Trophoblast cell (in vitro differentiated cells and primary cell): Measurements from ENCODE around the gene ABTB2.

Source experiments
- DNase-seq, 2 donors: peaks; one replicate each; pipeline ENCODE4 v3.0.0-alpha.2; 2016
- H2AFZ ChIP-seq: 2 replicates; pipeline ENCODE4 v1.6.1; 2013; ENCODE audit warnings: low read length, moderate library complexity, mild to moderate bottlenecking; ENCODE audit not compliant: insufficient read depth, poor library complexity
- H2AK5ac ChIP-seq: 2 replicates; pipeline ENCODE4 v1.6.1; 2013; ENCODE audit warnings: mild to moderate bottlenecking, low read length
- H2BK120ac ChIP-seq: 2 replicates; pipeline ENCODE4 v1.6.1; 2013; ENCODE audit warnings: low read length, mild to moderate bottlenecking, moderate library complexity; ENCODE audit not compliant: insufficient read depth, poor library complexity
- H2BK12ac ChIP-seq: 2 replicates; pipeline ENCODE4 v1.6.1; 2013; ENCODE audit warnings: mild to moderate bottlenecking, low read length, moderate library complexity
- H2BK5ac ChIP-seq: 2 replicates; pipeline ENCODE4 v1.6.1; 2013; ENCODE audit warnings: low read length, low read depth, moderate library complexity, mild to moderate bottlenecking; ENCODE audit not compliant: poor library complexity
- H3K14ac ChIP-seq: 2 replicates; pipeline ENCODE4 v1.6.1; 2013; ENCODE audit warnings: mild to moderate bottlenecking, low read length
- H3K18ac ChIP-seq: 2 replicates; pipeline ENCODE4 v1.6.1; 2013; ENCODE audit warnings: mild to moderate bottlenecking, low read length
- H3K23ac ChIP-seq: 2 replicates; pipeline ENCODE4 v1.6.1; 2013; ENCODE audit warnings: low read length
- H3K27ac ChIP-seq: 2 replicates; pipeline ENCODE4 v1.5.1; 2013; ENCODE audit warnings: low read depth, mild to moderate bottlenecking, inconsistent platforms, low read length, moderate library complexity
- H3K27me3 ChIP-seq: 2 replicates; pipeline ENCODE4 v1.6.1; 2013; ENCODE audit warnings: inconsistent platforms, mild to moderate bottlenecking, low read length, moderate library complexity; ENCODE audit not compliant: insufficient read depth
- H3K36me3 ChIP-seq, 2 experiments: 1 replicate in 1 of 2; 2 replicates in 1 of 2; pipeline ENCODE4 v1.6.1; 2013; ENCODE audit warnings: low read length in 2 of 2, mild to moderate bottlenecking in 2 of 2, moderate library complexity in 1 of 2; ENCODE audit not compliant: insufficient read depth in 2 of 2, control insufficient read depth in 1 of 2
- H3K4ac ChIP-seq: 2 replicates; pipeline ENCODE4 v1.6.1; 2013; ENCODE audit warnings: low read depth, mild to moderate bottlenecking, low read length, moderate library complexity
- H3K4me1 ChIP-seq, 2 experiments: 1 replicate in 1 of 2; 2 replicates in 1 of 2; pipeline ENCODE4 v1.6.1; 2013; ENCODE audit warnings: low read length in 2 of 2, mild to moderate bottlenecking in 2 of 2, moderate library complexity in 1 of 2; ENCODE audit not compliant: insufficient read depth in 2 of 2, control insufficient read depth in 1 of 2
- H3K4me2 ChIP-seq: 2 replicates; pipeline ENCODE4 v1.6.1; 2013; ENCODE audit warnings: inconsistent platforms, mild to moderate bottlenecking, low read length, moderate library complexity
- H3K4me3 ChIP-seq: 2 replicates; pipeline ENCODE4 v1.5.1; 2013; ENCODE audit warnings: mild to moderate bottlenecking, low read depth, low read length, inconsistent platforms
- H3K79me1 ChIP-seq: one replicate; pipeline ENCODE4 v1.6.1; 2013; ENCODE audit warnings: low read length
- H3K79me2 ChIP-seq: 2 replicates; pipeline ENCODE4 v1.6.1; 2013; ENCODE audit warnings: low read length, mild to moderate bottlenecking; ENCODE audit not compliant: control insufficient read depth, insufficient read depth, poor library complexity
- H3K9ac ChIP-seq: 2 replicates; pipeline ENCODE4 v1.6.1; 2013; ENCODE audit warnings: mild to moderate bottlenecking, low read length
- H3K9me3 ChIP-seq: 2 replicates; pipeline ENCODE4 v1.6.1; 2013; ENCODE audit warnings: low read depth, mild to moderate bottlenecking, control low read depth, inconsistent platforms, low read length; ENCODE audit not compliant: insufficient read depth
- H4K12ac ChIP-seq: 2 replicates; pipeline ENCODE4 v1.6.1; 2013; ENCODE audit warnings: low read depth, mild to moderate bottlenecking, low read length, moderate library complexity
- H4K8ac ChIP-seq: 2 replicates; pipeline ENCODE4 v1.6.1; 2013; ENCODE audit warnings: low read depth, mild to moderate bottlenecking, low read length, moderate library complexity
- H4K91ac ChIP-seq: one replicate; pipeline ENCODE4 v1.6.1; 2013; ENCODE audit warnings: low read depth, mild to moderate bottlenecking, low read length, moderate library complexity
- WGBS: extraction: QIAGEN DNeasy Blood & Tissue Kit; methylation state at CpG from one replicate; pipeline ENCODE4 v1.1.7; 2013; ENCODE audit warnings: missing lambda C conversion rate; ENCODE audit not compliant: insufficient read length, insufficient coverage; ENCODE audit errors: extremely low coverage; 5-methylcytosine and 5-hydroxymethylcytosine counted together

Gene ABTB2

DNA sequence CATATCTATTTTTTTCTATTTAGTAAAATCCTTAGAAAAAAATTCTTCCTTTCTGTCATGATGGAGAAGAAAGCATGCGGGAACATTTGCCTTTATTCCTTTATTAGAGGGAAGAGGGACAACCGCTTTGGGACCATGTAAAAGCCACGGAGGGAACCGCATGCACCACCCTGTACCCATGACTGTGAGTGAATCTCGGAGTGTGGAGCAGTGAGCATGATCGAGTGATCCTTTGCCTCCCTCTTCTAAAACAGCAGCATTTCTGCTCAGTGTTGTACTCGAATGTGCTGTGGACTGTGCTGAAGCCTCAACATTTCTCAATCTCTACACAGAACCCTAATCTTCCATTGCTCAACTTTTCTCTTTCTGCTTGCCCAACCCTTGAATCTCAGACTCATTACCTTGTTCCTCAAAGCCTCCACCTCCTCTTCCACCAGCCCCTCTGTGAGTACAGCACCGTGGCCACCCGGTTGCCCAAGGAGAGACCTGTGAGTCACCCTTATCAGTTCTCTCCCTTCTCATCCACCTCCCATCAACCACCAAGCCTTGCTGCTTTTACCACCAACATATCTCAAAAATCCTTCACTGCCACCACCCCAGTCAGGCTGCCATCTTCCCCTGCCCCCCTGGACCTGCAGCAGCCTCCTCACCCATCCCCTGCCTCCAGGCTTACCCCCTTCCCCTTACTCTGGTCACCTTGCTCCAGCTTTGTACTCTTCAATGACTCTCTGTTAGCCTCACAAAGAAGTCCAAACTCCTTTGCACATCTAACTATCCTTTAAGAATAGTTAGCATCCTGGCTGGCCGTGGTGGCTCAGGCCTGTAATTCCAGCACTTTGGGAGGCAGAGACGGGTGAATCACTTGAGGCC, 149.3 kb downstream of the ABTB2 start:
- Histone ChIP-seq H3K4me3 (no peak overlapping the region), H2BK120ac (no peak overlapping the region), H3K4ac (no peak overlapping the region), H3K9ac (no peak overlapping the region), H3K4me1 (peaks cover 0 to under 1% of the 10 kb centered on the region in 2 experiments), H2BK5ac (no peak overlapping the region), H3K4me2 (no peak overlapping the region), H3K27ac (no peak overlapping the region), H2BK12ac (no peak overlapping the region), H3K79me2 (no peaks in the 10 kb centered on the region), H3K14ac (no peak overlapping the region), H2AK5ac (no peak overlapping the region), H4K91ac (no peak overlapping the region), H3K18ac (no peak overlapping the region), H2AFZ (no peak overlapping the region), H3K27me3 (no peaks in the 10 kb centered on the region), H3K79me1 (no peaks in the 10 kb centered on the region), H3K23ac (no peak overlapping the region), H4K12ac (no peak overlapping the region), H3K9me3 (no peaks in the 10 kb centered on the region), H4K8ac (no peak overlapping the region), H3K36me3 (peaks cover 0 to 2% of the 10 kb centered on the region in 2 experiments)
- no CpG with 5 or more reads among the region's 11 CpGs for WGBS
- DNase-seq = peak; percentile 41 to 53

DNA sequence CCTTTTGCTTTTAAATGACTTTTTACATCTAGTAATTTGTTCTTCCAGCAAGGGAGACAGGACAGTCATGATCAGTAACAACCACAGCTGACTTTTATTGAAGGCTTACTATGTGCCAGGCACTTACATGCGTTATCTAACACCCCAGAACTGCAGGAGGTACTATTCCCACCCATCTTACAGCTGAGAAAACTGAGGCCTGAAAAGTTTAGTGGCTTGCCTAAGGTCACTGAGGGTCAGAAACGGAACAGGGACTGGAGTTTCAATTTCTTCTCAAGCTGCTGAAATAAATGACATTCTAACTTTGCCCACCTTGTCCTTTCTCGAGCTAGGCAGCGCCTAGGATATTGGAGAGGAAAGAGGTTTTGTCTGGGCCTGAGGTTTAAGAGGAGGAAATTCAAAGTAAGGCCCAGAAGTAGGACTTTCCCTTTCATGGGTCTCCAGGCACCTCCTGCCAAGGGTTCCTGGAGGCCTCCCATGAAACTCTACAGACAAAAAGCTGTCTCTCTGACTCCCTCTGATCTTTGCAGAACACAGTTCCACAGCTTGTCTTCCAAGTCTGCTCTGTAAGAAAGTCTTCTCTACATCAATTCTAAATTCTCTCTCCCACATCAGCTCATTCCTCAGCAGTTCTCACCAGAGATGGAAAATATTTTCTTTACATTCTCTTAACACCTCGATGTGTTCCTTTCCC, 150.2 kb downstream of the ABTB2 start:
- H2BK5ac ChIP-seq = no peak overlapping the region
- H2AFZ ChIP-seq = no peak overlapping the region
- H4K8ac ChIP-seq = no peak overlapping the region
- no peaks in the 10 kb centered on the region for H3K79me1 ChIP-seq
- no peak overlapping the region for H3K9ac ChIP-seq
- no peak overlapping the region for H3K18ac ChIP-seq
- H3K14ac ChIP-seq = no peak overlapping the region
- no peaks in the 10 kb centered on the region for H3K27me3 ChIP-seq
- H3K4ac ChIP-seq = no peak overlapping the region
- no peak overlapping the region for H2AK5ac ChIP-seq
- H2BK12ac ChIP-seq = no peak overlapping the region
- H3K23ac ChIP-seq = no peak overlapping the region
- no peak overlapping the region for H3K27ac ChIP-seq
- H4K12ac ChIP-seq = no peak overlapping the region
- H3K36me3 ChIP-seq = peaks cover 0 to 2% of the 10 kb centered on the region in 2 experiments
- H3K9me3 ChIP-seq = no peaks in the 10 kb centered on the region
- no peaks in the 10 kb centered on the region for H3K79me2 ChIP-seq
- WGBS = no CpG with 5 or more reads among the region's 5 CpGs
- no peak overlapping the region for H3K4me2 ChIP-seq
- H3K4me3 ChIP-seq = no peak overlapping the region
- no peak overlapping the region for H4K91ac ChIP-seq
- H3K4me1 ChIP-seq = peaks cover 2 to 4% of the 10 kb centered on the region in 2 experiments
- DNase-seq = no peak
- H2BK120ac ChIP-seq = no peak overlapping the region

DNA sequence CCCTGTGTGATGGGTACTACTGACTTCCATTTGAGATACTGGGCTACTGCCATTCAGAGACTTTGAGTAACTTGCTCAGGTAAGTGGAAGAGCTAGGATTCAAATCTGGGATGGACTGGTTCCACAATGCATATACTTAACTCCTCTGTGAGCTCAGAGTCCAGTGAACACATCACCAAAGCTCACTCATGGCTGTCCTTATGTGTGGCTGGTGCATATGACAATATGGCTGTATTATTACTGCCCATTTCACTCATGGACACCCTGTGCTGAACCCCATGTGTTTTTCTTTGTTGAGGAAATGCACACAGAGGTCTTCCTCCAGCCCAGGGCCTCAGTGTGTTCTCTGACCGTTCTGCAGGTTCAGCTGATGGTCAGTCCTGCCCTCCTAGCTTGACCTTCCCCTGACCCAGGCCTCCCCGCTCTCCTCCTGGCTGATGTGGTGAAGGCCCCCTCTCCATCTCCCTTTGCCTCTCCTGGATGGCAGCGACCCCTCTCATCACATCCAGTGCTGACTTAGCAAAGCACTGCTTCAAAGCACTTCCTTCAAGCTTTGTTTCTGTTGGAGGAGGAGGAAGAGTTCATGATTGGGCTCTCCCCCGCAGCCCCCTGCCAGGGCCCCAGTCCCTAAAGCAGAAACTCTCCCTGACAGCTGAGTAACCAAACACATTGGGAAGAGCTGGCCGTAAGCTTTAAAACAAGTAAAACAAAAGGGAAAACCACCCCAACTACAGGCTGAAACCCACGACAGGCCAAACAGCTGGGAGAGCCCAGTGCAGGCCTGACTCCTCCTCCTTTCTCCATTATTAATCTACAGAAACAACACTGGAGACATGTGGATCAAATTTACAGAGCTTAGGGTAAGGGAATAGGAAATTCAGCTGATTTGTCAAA, 151.2 kb downstream of the ABTB2 start:
- H4K12ac ChIP-seq = peak overlapping the region; percentile 56
- H3K79me2 ChIP-seq = no peaks in the 10 kb centered on the region
- no peak overlapping the region for H3K23ac ChIP-seq
- no peak overlapping the region for H3K18ac ChIP-seq
- H2BK12ac ChIP-seq = no peak overlapping the region
- no peak for DNase-seq
- peaks cover 2 to 4% of the 10 kb centered on the region in 2 experiments for H3K4me1 ChIP-seq
- H3K9ac ChIP-seq = no peak overlapping the region
- H3K14ac ChIP-seq = no peak overlapping the region
- no peak overlapping the region for H2AFZ ChIP-seq
- H2BK120ac ChIP-seq = no peak overlapping the region
- no peak overlapping the region for H3K4me3 ChIP-seq
- H3K27ac ChIP-seq = no peak overlapping the region
- H3K36me3 ChIP-seq = peaks cover 2% of the 10 kb centered on the region in 2 experiments
- H3K4me2 ChIP-seq = no peak overlapping the region
- no peaks in the 10 kb centered on the region for H3K9me3 ChIP-seq
- no CpG with 5 or more reads among the region's 6 CpGs for WGBS
- no peak overlapping the region for H3K4ac ChIP-seq
- H2BK5ac ChIP-seq = no peak overlapping the region
- H3K27me3 ChIP-seq = no peaks in the 10 kb centered on the region
- H4K91ac ChIP-seq = no peak overlapping the region
- H4K8ac ChIP-seq = no peak overlapping the region
- no peak overlapping the region for H2AK5ac ChIP-seq
- no peaks in the 10 kb centered on the region for H3K79me1 ChIP-seq

DNA sequence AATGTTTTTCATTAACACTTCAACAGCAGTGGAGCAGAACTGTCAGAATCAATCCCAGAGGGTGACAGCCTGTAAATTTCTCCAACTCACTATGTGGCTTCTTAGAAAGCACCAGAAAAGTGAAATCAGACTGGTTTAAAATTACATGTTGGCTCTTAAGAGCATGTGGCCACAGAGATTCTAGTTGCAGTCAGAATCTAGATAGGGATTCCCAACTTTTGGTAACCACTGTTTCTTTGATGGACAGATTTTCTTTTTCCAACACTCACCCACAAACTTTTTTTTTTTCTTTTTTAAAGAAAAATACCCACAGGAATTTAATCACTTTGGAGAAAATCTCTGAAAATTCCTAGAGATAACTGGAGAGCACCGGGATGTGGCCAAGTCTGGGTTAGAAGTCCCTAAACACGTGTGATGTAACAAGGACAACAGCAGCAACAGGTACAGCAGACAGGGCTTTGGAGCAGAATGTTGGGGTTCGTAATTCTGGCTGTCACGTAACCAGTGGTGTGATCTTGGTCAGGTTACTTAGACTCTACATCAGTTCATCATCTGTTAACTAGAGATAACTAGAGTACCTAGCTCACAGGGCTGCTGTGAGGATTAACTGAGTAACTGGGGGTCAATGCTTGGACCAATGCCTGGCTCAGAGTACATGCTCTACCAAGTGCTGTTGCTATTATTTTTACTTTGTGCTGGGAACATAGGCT, 152.3 kb downstream of the ABTB2 start:
- no peak overlapping the region for H3K4me3 ChIP-seq
- peaks cover 2 to 4% of the 10 kb centered on the region in 2 experiments for H3K4me1 ChIP-seq
- no peak overlapping the region for H3K4ac ChIP-seq
- H2AFZ ChIP-seq = no peak overlapping the region
- no peak overlapping the region for H2BK120ac ChIP-seq
- no peak for DNase-seq
- H2BK5ac ChIP-seq = no peak overlapping the region
- no peaks in the 10 kb centered on the region for H3K79me1 ChIP-seq
- no peak overlapping the region for H3K4me2 ChIP-seq
- no peak overlapping the region for H4K8ac ChIP-seq
- H2BK12ac ChIP-seq = no peak overlapping the region
- no CpG with 5 or more reads among the region's 4 CpGs for WGBS
- H3K23ac ChIP-seq = no peak overlapping the region
- no peaks in the 10 kb centered on the region for H3K27me3 ChIP-seq
- H3K18ac ChIP-seq = no peak overlapping the region
- no peak overlapping the region for H4K91ac ChIP-seq
- H3K36me3 ChIP-seq = peaks cover 2% of the 10 kb centered on the region in 2 experiments
- no peaks in the 10 kb centered on the region for H3K9me3 ChIP-seq
- H3K9ac ChIP-seq = no peak overlapping the region
- H3K79me2 ChIP-seq = no peaks in the 10 kb centered on the region
- no peak overlapping the region for H3K14ac ChIP-seq
- H3K27ac ChIP-seq = no peak overlapping the region
- no peak overlapping the region for H2AK5ac ChIP-seq
- H4K12ac ChIP-seq = no peak overlapping the region
